Right forelimb (tissue), 1 donor: ENCODE data around the gene OARD1.

Experiments used
- DNase-seq: peaks from one replicate; pipeline ENCODE4 v3.0.0-alpha.2; 2018

Gene OARD1

DNA sequence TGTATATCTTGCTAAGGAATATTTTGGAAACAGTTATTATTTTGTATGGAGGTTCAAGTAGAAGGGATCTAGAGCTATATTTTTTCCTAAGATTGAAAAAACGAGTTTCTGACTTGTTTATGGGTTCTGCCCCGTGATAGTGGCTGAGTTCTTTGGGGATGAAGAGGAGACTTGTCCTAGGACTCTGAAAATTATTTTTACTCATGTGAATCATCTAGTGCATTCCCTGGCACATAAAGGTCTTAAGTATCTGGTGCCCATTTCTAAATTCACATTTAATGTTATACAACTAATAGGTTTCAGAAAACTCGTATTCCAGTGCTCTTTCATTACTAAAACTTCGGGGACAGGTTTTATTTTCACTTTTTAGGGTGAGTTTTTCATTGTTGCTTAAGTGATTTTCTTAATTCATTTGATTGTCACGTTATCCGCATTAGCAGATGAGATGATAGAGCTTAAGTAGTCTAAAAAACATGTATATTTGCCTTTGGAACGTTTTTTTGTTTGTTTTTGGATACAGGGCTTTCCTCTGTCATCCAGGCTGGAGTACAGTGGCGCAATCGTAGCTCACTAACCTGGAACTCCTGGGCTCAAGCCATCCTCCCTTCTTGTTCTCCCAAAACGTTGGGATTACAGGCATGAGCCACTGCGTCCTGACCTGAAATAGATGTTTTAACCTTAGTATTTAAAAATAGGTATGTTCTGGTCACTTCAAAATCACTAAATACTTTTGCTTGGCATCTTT lies 2.7 kb upstream of the OARD1 start:
- DNase-seq, result no peak

DNA sequence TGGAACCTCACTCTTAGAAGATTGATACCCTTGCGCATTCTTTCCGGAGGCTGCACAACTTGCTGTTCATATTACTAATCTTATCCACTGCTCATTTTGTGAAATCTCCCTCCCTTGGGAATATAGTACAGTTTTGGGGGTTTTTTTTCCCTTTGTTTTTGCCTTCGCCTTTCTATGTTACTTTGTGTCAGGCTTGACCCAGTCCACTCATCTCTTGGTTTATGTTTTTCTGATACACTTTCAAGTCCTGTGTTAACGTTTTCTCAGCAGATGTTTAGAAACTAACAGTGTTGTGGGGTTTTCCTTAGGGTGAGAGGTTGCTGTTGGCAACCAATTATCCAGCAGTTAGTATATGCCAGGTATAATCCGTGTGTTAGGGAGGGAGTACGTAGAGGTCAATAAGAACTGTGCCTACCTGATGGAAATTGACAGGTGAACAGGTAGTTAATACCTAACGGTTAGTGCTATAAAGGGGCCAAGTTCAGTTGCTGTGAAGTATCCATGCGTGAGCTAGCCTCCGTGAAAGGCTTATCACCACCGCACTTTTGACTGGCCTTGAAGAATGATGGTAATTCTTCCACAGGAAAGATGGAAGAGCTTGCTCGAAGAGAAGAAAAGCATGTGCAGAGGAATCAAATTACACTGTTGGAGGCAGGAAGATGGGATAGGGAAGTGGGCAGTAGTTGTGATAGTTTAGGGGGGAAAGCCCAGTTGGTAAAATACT lies 2.0 kb upstream of the OARD1 start:
- DNase-seq, result no peak

DNA sequence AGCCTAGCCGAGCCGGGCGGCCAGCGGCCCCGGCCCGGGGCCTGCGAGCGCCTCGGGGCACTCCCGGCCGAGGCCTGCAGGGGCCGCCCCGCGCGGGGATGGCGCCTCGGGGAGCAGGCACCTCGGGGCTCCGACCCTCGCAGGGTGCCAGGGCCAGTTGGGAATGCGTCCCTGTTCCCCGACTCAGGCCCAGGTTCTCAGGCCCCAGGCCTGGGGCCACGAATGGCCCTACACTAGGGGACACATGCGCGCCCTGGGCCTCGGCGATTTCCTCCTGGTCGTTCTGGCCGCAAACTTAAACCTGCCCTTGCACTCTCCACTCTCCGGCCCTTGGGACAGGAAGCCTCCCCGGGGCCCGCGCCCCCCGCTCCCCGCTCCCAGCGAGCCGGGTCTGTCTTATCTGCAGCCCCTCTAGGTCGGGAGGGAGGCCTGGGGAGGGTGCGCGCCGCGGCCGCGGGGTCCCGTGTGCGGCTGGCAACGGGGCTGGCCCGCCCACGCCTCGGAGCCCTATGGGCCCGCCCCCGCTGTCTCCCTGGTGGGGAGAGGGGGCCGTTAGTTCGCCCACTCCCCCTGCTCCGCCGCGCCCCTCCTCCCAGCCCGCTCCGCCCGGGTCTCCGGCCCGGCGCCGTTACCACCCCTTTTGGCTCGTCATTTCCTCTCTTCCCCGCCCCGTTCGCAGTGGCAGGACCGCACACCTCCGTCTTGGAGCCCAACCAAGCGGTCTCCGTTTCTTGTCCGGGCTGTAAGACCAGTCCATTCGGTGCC lies 1.2 kb upstream of the OARD1 start:
- peak; percentile 89 for DNase-seq

DNA sequence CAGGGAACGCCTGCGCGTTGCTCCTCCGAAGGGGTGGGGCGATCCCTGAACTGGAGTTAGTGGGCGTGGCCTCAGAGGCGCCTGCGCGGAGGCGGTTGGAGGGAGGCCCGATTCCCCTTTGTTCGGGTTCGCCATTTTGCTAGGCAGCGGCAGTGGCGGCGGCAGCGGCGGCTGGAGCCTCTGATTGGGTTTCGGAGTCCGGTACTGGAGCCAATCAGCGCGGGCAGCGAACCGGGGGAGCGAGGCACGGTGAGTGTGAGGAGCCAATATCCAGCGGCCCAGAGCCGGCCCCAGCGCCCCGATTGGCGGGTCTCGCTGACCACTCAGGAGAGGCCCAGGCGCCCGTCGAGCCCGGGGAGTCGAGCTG lies 663 bp upstream of the OARD1 start, which contains the start of gene NFYA:
Gene NFYA (plus strand): TSS at position 139 of the 367 bp plus-strand sequence. CDS start 6,116 bp downstream, outside the sequence.
- no peak for DNase-seq

DNA sequence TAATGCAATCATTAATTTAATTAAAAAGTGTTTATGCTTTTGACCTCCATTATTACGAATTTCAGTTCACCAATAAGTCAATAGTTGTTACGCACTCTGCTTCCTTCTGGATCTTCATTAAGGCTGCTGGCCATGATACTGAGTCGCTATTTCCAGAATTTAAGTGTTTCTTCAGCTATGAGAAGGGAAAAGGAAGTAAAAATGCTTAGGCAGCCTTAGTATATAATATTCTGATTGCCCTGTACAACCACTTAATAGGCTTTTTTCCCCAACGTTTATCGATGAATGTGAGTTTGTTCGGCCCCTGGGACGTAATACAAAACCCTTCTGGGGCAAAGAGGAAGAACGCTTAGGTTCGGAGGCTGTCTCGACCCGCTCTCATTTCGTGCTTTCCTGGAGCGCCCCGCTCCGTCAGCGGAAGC lies 644 bp downstream of the OARD1 start:
- DNase-seq, result no peak

DNA sequence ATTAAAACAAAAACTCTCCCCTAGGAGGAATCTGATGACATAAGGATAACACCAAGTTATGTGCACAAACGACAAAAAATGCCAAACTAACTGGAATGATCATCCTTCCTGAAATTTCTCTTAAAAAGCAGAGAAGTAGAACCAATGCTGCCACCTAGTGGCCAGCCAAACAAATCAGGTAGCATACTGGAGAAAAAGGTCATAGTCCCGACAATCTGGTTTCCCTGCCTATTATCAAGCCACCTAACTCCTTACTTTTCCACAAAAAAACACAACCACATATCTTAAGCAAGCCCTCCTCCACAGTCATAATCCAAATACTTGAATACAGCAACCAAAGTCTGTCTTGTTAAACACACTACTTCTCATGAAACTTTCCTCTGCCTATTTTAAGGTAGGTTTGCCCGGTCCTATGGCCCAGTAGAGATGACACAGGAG lies 5.3 kb downstream of the OARD1 start:
- peak; percentile 79 for DNase-seq

DNA sequence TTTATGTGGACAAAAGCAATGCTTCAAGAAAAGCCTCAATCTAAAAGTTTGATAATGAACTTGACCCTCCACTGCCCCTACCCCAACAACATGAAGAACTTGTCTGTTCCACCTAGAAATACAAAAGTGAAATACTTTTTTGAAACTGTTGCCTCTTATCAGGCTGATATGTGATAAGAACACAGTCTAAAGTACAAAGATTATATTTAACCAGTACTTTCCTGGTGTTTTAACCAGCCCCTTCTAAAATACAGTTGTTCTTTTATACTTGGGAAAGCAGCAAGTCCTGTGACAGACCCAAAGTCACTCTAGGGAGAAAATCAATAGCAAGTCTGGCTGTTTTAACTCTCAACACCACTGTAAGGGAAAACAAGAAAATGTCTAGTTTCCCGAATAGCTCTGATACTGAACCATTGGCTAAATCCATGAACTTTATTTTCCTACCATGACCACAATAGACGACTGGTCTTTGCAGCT lies 6.6 kb downstream of the OARD1 start:
- no peak for DNase-seq

DNA sequence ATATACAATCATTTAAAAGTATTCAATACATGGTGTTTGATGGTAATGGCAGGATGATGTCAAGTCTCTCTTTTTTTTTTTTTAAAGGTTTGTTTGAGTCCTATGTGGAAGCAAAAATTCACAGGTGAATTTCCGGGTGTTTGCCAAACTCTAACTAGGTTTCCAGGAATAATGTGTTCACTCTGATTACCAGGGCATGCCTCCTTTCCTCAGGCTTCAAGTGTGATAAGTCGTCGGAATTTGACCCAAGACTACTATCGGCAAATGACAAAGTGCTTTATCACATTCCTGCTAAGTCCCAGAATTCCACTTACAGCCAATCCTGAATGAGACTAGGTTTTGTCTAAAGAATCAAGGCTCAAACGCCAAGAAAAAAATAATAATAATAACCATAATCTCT lies 7.3 kb downstream of the OARD1 start:
- DNase-seq, result no peak

DNA sequence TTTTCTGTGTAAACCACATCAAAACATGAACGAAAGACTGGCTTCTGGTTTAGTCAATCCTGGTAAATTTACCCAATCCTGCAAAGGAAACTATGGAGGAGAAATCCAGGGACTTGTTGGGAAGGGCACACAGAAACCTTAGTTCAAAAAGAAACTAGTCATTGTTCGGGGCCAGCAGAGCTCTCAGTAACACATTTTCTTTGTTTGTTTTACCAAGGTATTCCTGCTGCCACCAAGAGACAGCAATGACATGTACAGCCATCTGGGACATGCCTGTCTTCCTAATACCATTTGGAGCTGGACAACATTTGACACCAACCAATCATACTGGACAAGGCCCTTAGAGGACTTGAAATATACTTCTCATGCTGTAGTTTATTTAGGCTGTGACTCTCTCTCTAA lies 8.3 kb downstream of the OARD1 start:
- no peak for DNase-seq

DNA sequence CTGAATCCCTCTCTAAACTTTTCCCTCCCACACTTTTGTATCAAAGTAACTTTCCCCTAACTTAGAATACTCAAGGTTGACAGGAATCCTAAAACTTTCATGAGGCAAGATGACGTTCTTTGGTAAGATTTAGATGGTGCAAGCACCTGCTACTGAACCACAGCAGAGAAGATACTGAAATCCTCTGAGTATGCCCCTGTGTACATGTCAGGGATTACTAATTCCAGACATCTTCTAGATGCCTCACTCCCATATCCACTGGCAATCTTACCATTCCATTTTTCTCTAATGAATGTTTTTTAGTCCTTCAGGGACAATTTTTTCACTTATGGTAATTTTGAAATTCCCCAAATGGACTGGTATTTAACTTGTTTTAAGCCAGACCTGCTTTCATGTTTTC lies 10.1 kb downstream of the OARD1 start:
- no peak for DNase-seq

DNA sequence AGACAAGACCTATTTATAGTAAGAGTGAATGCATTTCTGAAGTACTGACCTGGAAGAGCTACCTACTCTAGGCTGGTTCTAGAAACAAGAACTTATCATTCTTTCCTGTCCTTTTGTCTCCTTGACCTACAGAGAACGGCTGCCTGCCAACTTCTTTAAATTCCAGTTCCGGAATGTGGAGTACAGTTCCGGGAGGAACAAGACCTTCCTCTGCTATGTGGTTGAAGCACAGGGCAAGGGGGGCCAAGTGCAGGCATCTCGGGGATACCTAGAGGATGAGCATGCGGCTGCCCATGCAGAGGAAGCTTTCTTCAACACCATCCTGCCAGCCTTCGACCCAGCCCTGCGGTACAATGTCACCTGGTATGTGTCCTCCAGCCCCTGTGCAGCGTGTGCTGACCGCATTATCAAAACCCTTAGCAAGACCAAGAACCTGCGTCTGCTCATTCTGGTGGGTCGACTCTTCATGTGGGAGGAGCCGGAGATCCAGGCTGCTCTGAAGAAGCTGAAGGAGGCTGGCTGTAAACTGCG lies 10.9 kb downstream of the OARD1 start:
- DNase-seq, result no peak

DNA sequence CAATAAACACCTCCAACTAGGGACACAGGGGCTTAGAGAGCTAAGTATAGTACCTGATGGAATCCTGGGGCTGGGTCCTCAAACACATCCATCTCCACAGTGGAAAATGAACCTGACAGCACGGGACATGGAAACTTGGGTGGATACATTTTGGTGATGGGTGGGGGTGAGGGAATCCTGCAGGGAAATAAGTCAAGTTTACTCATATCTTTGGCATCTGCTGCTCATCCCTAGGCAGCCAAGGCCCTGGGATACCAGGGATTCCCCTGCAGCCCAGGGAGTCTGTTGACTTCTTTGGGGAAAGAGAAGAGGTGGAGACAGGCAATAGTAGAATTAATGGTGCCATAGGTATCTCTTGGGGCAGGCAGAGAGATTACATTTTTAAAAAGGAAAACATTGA lies 12.6 kb downstream of the OARD1 start:
- no peak for DNase-seq

DNA sequence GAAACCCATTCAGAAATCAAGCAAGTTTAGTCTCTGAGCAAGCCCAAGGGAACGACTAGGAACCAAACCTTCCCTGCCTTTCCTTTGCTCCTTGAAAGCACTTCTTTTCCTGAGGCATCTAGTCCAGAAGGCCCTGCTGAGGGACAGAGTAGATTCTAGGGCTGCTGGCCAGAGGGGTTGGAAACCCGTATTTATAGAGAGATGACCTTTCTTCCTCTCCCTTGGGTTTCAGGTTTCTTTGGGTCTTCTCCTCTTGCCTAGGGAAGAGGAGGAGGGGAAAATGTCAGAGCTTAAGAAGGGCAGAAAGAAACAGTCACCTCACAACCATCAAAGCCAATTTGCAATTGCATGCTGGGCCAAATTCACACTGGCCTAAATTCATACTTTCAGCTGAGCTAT lies 13.4 kb downstream of the OARD1 start:
- no peak for DNase-seq

DNA sequence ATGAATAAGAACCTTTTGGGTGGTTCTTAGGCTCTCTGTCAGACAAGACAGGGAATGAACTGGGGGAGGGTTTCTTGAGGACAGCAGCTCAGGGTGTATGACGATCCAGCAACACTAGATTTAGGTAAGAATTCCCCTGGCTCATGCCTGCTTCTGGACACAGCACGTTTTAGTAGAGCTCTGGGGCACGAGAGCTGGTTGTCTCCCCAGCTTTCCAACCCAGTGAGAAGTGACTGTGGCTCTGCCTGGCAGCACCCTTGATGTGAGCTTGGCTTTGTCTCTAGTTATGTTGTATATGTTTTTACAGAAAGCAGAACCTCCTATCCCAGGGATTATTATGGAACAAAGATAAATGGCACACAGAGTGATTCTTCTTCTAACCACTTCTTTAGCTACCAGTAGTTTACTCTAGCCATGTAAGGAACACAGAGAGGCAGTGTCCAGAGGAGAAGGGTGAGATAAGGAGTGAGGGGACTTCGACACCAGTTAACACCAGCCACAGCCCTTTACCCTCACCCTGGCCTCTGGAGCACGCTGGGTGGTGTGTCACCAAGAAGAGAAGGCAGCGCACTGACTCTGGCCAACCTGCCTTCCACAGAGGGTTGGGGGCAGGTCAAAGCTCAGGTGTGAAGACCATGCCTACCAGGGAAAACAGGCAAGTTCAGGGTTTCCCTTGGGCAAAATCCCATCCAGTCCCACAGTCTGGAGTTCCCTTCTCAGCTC lies 15.2 kb downstream of the OARD1 start:
- no peak for DNase-seq

DNA sequence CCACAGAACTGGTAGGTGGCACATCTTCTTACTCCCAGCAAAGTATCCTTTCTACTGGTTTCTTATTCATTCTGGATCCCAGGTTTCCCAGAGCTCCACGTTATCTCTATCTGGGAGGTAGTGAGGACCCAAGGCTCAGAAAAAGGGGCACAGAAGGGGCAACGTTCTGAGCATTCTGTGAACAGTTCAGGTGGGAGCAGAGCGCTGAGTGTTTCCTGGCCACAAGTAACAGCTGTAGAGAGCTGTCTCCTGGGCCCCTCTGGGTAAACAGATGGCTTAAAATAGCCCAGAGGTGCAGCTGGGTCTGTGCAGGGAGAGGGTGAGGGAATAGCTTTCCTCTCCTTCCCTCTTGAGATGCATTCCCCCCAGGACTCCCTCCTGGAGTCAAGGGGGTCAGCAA lies 17.0 kb downstream of the OARD1 start:
- DNase-seq, result no peak

DNA sequence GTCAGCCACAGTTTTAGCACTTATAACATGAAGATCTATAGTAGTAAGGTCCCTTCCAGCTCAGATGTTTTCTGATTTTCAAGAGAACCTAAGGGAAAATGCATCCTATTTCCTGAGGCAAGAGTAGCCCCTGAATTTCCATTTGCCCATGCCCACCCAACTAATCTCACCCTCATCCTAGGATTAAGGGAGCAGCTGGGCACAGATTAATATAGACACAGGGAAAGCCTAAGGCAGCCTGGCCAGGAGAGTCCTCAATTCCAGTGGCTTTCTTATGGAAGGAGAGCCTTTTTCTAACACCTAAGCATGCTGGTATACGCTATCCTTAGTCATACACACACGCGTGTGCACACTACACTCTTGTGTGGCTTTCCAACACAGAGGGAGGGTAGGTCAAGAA lies 17.6 kb downstream of the OARD1 start:
- no peak for DNase-seq

DNA sequence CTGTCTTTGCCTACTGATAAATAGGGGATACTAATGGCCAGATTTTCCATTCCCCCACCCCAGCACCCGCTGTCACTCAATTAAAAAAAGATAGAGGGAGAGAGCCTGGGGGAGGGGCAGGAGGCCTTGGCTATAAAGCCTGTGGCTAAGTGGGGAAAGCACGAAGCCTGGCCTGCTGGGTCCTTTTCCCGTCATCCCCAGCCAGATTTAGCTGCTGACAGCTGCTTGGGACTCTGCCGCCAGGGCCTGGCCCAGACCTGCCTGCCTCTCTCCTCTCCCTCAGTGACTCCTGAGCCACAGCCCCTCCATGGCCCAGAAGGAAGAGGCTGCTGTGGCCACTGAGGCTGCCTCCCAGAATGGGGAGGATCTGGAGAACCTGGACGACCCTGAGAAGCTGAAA lies 19.1 kb downstream of the OARD1 start, which contains the start of gene APOBEC2:
Gene APOBEC2 (plus strand): TSS at position 162 of the 400 bp plus-strand sequence. CDS start 146 bp downstream, at position 308.
- peak; percentile 53 for DNase-seq

DNA sequence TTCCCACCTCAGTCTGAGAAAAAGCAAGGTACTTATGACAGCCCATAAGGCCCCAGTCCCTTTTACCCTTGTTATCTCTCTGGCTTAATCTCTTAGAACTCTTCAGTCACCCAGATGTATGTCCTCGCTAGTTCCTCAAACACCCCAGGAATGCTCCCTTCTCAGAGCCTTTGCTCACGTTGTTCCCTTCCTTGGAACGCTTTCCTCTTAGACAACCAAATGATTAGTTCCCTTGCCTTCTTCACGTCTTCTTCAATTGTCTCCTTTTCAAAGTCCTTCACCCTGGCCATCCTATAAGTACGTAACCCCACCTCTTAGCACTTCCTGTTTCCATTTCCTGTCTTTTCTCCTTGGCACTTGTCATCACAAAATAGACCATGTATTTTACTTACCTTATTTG lies 20.3 kb downstream of the OARD1 start:
- DNase-seq, result no peak

DNA sequence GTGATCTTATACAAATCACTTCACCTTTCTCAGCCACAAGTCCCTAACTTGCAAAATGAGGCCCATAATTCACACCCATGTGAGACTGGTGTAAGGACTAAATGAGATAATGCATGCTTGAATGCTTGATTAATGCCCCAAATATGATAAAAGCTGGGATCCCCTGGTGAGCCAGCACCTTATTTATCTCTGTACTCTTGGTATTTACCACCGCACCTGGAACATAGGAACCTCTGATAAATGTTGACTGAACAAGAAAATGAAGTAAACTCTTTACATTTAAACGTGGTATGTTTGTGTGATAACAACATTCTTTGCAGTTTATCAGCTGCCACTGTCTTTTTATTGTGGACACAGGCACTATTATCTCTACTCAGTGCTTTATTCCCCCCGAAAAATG lies 21.6 kb downstream of the OARD1 start:
- no peak for DNase-seq

DNA sequence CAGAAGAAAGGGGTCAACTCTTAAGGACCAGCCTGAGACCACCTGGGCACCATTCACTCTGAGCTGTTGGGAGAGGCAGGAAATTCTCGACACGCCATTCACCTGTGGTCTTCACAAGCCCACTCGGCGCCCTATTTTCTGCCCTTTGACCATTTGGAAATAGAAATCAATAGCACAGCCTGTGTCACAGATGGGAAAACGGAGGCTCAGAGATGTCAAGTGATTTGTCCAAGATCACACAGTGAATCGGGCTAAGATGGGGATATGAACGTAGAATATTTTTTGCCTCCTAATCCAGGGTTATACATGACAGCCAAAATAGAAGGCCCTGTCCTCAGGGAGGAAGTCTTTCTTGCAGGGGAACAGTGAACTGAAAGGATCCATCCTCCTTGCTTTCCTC lies 22.2 kb downstream of the OARD1 start:
- no peak for DNase-seq

DNA sequence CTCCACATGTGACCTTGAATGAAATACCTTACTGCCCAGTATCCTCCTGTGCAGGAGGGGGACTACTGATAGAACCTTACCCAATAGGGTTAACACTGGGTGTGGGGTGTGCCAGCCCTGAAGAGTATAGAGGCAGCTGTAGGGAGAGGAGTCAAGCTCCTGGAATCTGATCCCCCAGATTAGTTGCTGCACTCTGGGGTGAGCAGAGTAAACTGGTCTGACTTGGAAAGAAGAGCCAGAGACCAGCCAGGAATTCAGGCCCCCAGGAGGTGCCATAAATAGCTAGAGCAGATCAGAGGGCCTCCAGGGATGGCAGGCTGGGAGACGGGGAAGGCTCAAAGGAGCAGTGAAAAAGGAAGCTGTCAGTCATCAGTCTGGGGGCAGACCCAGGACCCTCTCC lies 22.6 kb downstream of the OARD1 start:
- DNase-seq, result no peak
